ENCODE data around the gene ZMYND15.
A peak's percentile ranks its signal among the peaks of the same experiment; 100 is the strongest.

- TF ChIP-seq CTCF (IDR thresholded peaks at IDR 0.05) (peak; percentile 50 to 90 (median 84)), EP300 (IDR thresholded peaks at IDR 0.05) (no peak)
Observed at GRCh38 chr17:4709794-4710692, 29.6 kb upstream of the ZMYND15 start, which contains the start of gene ARRB2.
